GM20431 (cell line): ENCODE data around the gene HIVEP1.

Source experiments
- in situ Hi-C: fragments of 300-500 bp; cut with MseI, MboI; formaldehyde crosslinking; loops from one replicate; pipeline ENCODE4 v1.15.0; 2020; ENCODE audit warnings: low sequenced_read_pairs; ENCODE audit not compliant: unreplicated experiment

Gene HIVEP1

DNA sequence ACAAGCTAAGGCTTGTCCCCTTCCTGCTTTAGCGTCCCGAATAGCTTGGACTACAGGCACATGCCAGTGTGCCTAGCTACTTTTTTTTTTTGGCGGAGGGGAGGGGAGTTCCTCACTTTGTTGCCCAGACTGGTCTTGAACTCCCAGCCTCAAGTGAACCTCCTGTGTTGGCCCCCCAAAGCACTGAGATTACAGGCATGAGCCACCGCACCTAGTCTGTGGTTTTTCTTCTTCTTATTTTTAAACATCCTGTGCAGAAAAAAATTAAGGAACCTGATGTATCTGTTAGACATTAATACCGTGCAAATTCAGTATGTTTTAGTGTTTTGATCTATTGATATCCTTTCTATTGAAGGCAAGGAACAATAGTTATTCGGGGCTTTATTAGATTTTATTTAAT lies 25.7 kb downstream of the HIVEP1 start:
- in situ Hi-C loops, result no loop called here

DNA sequence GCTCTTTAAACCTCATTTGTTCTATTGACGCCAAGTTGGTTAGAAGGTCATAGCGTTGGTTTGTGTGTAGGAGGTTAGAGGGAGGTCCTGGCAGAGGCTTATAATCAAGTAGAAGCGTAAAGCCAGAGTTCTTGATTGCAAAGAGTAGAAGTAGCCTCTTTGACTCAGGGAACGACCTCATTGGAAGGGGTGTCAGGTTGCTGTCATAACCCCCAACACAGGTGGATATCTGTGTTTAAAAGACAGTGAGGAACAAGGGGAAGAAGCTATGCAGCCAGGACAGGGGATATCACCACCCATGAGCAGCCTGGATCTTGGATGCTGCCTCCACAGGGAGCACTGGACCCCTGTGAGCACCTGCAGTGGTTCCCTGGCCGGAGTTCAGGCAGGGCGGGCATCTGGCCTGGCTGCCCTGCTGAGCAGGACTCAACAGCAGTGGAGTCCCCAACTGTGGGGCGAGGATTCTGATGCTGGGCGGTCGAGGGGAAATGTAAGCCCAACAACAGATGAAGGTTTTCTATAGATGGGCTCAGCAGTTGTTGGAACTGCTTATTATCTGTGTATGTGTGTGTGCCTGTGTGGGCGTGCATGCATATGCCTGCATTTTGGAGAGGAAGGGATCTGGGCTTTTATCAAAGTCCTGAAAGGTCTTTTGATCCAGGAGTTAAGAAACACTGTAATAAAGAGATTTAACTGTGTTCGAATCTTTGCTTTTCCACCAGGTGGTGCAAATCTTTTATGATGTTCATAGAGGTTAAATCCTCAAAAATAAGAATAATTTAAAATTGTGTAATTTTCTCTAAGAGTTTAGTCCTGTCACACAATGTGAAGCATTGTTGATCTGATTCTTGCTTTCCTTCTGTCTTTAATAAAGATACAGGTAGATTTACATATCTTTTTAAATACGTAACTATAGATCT lies 27.7 kb downstream of the HIVEP1 start:
- in situ Hi-C loops, result no loop called here

DNA sequence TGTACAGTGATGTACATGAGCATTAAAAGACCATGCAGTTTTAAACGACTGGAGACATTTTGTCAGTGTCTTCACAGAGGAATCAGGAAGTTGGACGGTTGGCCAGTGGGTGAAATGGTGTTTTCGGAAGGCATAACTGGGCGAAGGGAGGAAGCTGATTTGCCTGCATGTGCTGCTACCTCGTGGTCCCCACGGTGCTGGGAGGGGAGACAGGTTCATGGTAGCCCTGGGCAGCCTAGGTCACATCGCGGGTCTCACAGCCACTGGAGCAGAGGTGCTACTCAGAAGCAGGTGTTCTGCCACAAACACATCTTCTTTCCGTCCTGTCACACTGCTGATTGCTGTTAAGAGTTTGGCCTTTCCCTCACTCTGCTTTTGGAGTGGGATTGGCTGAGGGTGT lies 35.2 kb downstream of the HIVEP1 start:
- in situ Hi-C loops, result no loop called here

DNA sequence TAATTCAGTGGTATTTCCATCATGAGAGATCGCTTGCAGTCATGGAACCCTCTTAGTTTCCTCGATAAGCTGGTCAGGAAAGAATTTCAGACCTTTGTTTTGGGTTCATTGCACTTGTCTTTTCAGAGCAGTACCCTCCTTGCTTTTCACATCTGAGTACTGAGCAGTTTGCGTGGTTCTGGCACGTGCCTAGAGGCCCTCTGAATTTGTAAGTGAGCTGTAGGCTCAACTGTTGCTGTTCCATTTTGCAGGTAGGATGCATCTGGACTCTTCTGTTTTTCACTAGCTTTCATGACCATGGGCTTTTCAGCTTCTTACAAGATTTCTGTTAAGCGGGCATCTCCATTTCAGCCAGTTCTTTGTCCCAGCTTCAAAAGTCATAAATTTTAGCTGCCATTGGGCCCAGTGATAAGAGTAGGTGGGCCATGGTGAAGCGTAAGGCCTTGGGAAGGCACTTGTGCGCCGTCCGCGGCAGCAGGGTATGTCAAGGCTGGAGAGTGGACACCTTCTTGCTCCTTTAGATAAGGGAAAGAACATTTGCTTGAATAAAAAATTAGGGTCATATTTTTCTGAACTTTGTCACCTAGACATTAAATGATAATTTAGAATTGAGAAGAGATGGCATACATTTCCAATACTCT lies 35.8 kb downstream of the HIVEP1 start:
- in situ Hi-C loops, result no loop called here

DNA sequence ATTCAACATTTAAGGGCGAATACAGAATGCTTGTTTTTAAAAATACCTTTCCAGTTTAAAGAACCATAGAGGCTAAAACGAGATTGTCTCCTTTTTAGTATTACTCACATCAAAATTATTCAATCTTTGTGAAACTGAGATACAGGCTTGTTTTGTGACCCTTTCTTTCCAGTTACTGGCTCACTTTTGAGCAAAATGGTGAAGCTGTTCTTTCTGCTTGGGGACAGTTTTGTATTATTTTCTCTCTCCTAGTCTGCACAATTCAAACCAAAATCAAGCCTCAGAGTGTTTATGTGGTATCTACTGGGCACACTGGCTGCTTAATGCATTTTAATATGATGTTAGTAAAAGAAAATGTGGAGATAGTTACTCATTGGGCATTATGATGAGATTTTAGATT lies 36.5 kb downstream of the HIVEP1 start:
- in situ Hi-C loops, result no loop called here

DNA sequence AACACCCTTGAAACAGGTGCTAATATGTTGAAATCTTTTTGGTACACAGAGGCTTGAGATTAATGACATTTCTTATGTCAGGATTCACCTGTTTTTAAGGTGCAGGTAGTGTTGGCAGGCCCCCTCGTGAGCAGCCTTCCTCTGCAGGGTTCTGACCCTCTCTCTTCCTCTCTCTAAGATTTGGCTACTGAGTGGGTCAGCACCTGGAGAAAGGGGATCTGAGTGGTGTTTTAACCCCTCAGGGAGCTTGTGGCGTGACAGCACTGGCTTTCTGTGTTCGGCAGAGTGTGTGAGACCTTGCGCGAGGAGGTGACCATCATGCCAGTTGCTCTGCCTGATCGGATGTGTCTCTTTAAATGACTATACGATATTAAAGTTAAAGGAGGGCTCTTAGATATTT lies 37.1 kb downstream of the HIVEP1 start:
- in situ Hi-C loops, result no loop called here

DNA sequence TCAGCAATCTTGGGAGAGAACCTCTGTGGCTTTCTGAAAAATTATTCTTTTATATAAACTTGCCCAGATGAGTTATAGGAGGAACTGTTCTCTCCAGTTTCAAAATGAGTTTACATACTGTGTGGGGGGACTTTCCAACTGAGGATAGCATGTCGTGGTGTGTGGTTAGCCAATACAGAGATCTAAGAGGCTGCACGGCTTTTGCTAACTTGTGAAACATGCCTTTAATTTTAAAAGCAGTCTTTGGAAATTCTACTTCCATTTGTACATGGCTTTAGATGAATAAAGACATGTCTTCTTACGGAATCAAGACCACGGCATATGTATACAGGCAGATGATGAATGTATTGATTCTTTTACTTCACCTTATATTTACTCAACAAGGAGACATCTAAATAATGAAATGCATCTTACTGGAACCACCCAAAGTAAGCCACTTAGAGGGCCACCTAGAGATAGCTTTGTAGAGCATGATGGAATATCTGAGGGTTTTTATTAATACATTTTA lies 39.8 kb downstream of the HIVEP1 start:
- in situ Hi-C loops, result no loop called here

DNA sequence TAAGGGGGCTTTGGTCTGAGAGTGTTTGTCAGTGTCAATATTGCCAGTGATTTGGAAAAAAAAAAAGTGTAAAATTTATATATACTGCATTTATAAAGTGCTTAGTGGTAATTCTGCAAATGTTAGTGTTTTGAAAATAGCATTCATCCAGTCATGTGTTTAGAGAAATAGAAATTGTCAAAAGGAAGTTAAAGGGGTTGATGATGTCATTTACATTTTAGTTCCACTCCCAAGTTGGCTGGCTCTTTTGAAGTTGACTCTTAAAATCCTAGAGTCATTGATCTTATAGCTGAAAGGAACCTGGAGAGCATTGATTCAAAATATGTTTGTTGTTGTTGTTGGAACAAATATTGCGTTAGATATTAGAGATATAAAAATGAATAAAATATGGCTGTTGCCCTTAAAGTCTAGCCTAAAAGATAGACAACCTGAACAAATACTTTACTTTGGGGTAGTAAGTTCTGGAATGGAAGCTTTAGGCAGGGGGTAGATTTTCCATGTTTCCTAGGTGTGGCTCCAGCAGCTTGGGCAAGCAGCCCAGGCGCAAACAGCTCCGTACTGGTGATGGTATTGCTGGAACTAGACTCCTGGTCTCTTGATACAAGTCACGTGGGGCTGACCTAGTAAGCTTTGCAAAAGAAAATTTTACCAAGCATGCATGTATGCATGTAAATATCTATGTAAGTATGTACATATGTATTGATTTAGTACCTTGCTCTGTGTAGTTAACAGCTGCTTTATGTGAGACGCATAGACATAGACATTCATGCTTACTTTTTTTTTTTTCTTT lies 46.3 kb downstream of the HIVEP1 start:
- in situ Hi-C loops, result no loop called here

DNA sequence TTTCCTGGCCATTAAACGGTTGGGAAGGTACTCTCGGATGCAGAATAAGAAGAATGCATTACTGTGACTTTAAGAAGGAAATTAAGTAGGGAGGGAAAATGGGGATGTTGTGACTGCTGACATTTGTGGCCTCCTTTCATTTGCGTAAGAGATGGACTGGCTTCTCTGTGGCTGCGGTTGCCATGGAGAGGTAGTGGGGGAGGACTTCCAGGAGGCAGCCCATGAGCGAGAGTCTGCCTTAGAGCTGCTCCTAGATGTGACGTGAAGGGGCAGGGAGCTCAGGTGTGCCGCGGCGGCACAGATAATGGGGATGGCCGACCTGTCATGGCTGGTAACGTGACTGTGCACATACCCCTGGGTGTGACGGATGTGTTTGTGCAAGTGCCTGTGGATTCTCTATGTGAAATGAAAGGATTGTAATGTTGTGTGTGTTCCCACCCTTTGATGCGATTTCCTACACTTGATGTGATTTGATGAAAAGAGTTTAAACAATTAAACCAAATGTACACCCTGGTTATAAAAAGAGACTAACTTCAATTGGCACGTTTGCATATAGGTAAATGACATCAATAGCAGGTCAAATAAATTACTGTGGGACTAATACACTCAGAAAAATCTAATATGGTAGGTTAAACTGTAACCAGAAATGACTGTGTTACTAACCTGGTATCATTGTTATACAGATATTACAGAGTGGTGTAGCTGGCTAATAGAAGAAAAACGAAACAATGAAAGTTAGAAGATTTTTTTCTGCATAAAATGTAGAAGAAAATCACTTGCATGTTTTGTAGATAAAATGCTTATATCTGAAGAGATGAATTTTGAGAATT lies 48.9 kb downstream of the HIVEP1 start:
- in situ Hi-C loops, result no loop called here

DNA sequence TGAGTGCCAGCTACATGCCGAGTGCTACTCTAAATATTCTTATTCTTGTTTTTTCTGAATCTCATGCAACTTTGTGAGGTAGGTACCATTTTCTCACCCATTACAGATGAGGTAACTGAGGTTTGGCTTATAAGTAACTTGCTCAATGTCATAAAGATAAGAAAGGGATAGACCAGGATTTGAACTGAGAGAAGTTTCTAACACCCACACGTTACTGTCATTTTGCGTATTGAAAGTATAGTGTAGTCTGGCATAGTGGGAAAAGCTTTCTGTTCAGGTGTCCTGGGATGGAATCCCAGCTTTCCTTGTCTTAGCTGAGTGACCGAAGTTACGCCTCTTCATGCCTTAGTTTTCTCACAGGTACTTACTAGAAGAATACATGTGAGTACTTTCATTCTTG lies 50.5 kb downstream of the HIVEP1 start:
- in situ Hi-C loops, result no loop called here

DNA sequence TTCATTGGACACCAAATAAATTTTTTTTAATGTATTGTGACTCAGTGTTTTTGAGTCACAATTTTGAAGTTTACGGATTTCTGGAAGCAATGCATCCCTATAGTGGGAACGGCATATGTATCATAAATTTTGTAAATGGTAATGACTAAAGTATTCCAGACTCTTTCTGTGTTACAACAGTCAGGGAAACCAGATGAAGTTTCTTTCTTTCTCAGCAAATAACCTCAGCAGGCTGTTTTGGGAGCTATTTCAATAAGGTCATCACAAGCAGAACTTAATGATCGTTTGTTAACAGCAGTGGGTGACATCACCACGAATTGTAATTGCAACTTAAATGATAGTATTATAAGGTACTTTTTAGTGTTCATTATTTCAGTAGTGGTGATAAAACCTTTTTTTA lies 52.0 kb downstream of the HIVEP1 start:
- in situ Hi-C loops, result no loop called here

DNA sequence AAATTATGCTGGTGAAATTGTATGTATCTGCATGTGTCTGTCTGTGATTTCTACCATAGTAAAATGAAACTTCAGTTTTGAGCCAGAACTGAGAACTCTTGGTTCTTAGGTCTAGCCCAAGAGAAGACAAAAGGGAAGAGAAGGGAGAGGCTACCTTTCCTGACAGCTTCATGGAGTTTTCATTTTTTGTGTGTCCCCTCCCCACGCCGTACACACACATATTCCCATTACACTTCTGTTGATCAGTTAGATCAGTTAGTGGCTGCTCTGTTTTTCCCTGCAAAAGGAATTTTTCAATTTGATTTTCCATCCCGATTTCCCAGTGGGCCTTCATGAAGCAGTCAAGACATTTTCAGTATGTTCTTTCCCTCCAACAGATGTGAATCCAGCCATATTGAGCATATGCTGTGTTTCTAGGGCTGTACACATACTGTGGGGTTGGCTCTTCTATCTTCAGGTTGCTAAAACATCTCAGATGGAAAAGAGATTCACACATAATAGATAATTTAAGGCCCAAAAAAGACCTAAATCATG lies 52.5 kb downstream of the HIVEP1 start:
- in situ Hi-C loops, result no loop called here

DNA sequence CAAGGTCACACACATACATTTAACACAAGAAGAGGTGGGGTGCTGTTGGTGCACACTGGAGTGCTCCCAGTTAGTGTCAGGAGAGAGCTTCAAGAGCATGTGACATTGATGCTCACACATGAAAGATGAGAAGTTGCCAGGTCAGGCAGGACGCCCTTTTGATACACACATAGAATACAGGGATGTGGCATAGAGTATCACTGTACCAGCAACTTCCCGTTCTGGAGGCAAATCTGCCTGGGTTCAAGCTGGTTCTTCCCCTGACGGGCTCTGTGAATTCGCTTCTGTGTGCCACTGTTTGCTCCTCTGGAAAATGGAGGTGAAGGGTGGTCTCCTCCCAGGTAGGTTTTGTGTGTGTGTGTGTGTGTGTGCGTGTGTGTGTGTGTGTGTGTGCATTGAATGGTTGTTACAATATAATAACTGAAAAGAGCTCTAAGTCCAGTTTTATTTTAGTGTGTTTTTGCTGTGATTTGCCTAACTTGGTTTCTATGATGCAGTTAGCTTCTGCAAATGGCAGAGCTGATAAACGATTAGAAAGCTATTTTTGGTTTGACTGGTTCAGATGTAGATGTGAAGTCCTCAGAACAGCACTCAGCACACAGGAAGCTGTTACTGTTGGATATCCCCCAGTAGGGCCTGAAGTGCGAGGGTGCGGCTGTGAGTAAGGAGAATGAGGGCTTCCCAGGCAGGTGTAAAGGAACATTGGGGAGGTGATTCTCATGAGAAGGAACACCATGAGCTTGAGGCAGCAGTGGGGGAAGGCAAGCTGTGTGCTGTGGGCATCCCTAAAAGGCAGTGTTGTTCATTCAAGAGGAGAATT lies 53.4 kb downstream of the HIVEP1 start:
- in situ Hi-C loops, result no loop called here

DNA sequence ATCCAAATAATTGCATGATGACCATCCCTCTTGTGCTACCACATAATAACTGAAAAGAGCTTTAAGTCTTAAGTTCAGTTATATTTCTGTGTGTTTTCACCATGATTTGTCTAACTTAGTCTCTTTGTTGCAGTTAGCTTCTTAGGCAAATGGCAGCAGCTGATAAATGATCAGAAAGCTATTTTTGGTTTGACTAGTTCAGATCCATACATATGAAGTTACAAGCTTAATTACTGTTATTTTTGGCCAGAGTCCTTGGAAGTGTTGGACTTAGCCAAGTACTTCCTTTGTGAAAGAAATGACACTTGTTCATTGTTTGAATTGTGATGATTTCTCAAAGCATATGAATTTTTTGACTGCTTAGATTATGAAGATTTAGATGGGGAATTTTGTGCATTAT lies 54.2 kb downstream of the HIVEP1 start:
- in situ Hi-C loops, result no loop called here

DNA sequence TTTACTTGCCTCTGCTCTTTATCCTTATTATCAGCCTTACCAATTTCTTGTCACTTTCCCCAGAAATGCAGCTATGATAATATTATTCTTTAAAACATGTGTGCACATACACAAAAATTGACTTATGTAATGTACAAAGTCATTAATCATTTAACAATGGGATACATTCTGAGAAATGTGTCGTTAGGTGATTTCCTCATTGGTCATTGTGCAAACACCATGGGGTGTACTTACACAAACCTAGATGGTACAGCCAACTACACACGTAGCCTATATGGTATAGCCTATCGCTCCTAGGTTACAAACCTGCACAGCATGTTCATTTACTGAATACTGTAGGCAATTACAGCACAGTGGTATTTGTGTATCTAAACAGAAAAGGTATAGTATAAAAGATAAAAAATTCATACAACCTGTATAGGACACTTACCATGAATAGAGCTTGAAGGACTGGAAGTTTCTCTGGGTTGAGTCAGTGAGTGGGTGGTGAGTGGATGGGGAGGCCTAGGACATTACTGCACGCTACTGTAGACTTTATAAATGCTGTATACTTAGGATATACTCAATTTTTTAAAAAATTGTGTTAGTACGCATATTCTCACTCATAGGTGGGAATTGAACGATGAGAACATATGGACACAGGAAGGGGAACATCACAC lies 56.9 kb downstream of the HIVEP1 start:
- in situ Hi-C loops, result no loop called here

DNA sequence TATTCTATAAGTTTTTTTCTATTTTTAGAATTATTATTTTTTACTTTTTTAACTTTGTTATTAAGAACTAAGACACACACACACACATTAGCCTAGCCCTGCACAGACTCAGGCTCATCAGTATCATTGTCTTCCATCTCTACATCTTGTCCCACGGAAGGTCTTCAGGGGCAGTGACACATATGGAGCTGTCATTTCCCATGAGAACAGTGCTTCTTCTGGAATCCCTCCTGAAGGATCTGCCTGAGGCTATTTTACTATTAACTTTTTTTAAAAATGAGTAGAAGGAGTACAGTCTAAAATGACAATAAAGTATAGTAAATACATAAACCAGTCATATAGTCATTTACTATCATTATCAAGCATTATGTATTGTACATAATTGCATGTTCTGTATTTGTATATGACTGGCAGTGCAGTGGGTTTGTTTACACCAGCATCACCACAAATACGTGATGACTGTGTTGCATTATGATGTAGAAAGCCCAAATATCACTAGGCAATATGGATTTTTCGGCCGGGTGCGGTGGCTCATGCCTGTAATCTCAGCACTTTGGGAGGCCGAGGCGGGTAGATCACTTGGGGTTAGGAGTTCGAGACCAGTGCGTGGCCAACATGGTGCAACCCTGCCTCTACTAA lies 57.9 kb downstream of the HIVEP1 start:
- in situ Hi-C loops, result no loop called here

DNA sequence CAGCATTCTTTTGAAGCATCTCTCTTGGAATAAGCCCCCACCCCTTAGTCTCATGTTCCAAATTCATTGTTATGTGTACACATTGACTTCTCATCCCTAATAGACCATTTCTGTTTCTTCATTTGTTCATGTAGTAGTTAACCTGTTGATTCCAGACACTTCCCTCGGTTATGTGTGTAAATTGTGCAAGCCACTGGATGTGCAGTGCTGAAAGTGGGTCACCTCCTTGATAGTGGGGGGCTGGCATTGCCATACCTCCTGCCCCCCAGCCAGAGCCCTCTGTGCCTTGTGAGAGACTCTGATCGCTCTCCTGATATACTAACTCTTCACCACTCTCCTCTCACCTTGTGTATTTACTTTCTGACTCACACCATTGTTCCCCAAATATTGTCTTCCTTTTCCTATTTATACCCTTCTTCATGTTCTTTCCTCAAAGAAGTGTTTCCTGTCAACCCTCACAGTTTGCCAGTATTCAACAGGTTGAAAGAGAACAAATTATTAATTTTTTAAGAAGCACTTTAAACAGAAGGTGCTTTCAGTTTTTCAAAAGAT lies 59.0 kb downstream of the HIVEP1 start:
- in situ Hi-C loops, result no loop called here
